AG09319 (cell line): ENCODE measurements around the gene CMTM8.

Experiments used
- DNase-seq: peaks from one replicate; pipeline ENCODE4 v3.0.0-alpha.2; 2010; ENCODE audit warnings: low read depth; ENCODE audit errors: extremely low read depth
- TF ChIP-seq, protein P1 (sequence below): IDR thresholded peaks from 2 replicates; pipeline ENCODE4 v1.5.1; 2011; ENCODE audit warnings: low read depth, mild to moderate bottlenecking, inconsistent platforms, low read length, moderate library complexity

CMTM8 gene

DNA sequence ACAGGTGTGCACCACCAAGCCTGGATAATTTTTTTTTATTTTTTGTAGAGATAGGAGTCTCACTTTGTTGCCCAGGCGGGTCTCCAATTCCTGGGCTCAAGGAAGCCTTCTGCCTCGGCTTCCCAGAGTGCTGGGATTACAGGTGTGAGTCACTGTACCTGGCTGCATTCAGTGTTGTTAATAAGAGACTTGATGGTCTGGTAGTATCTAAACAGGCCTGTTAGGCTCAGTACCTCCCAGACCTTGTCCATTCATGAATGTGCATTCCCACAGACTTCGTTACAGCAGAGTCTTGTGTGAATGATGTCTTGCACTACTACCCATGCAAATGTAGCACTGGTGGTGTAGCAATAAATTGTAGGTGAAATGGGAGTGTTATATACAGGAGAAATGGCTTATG, 17.7 kb downstream of the CMTM8 start:
- no peak for DNase-seq
- TF ChIP-seq, protein P1, sequence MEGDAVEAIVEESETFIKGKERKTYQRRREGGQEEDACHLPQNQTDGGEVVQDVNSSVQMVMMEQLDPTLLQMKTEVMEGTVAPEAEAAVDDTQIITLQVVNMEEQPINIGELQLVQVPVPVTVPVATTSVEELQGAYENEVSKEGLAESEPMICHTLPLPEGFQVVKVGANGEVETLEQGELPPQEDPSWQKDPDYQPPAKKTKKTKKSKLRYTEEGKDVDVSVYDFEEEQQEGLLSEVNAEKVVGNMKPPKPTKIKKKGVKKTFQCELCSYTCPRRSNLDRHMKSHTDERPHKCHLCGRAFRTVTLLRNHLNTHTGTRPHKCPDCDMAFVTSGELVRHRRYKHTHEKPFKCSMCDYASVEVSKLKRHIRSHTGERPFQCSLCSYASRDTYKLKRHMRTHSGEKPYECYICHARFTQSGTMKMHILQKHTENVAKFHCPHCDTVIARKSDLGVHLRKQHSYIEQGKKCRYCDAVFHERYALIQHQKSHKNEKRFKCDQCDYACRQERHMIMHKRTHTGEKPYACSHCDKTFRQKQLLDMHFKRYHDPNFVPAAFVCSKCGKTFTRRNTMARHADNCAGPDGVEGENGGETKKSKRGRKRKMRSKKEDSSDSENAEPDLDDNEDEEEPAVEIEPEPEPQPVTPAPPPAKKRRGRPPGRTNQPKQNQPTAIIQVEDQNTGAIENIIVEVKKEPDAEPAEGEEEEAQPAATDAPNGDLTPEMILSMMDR: no peak

DNA sequence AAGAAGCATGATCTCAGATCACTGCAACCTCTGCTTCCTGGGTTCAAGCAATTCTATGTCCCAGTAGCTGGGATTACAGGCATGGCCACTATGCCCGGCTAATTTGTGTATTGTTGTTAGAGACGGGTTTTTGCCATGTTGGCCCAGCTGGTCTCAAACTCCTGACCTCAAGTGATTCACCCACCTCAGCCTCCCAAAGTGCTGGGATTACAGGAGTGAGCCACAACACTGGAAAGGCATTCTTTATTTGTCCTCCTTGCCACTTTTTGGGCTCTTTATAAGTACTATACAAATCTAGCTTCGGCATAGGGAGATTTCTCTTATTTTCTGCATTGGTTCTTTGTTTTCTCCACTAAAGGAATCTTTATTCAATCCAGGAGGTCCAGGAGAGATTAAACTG, 18.6 kb downstream of the CMTM8 start:
- TF ChIP-seq, protein P1: no peak

GRCh38 chr3:32257641-32258438, 19.4 kb downstream of the CMTM8 start:
- no peak for DNase-seq
- TF ChIP-seq, protein P1: no peak

More for the DNA sequence above, 18.6 kb downstream of the CMTM8 start:
- DNase-seq: no peak

GRCh38 chr3:32258869-32259268, 20.4 kb downstream of the CMTM8 start:
- no peak for DNase-seq
- TF ChIP-seq, protein P1: no peak

GRCh38 chr3:32261545-32261944, 23.1 kb downstream of the CMTM8 start:
- TF ChIP-seq, protein P1: no peak

DNA sequence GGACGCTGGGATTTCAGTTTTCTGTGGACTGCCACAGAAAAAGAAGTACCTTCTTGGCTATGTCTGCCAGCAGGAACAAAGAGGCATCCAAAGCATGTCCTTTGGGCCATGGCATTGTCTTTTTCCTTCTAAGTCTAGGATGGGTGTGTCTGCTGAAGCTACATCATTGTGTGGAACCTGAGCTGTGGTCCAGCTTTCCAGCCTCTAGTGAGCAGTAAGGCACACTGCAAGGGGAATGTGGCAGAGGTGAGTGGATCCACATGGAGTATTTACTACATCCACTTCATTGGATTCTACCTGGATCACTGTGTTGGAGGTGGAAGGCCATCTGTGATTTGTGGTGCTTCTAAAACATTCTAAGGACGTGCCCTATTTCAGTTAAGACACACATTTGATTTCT, 23.7 kb downstream of the CMTM8 start:
- no peak for DNase-seq
- TF ChIP-seq, protein P1: no peak

More at GRCh38 chr3:32261545-32261944, 23.1 kb downstream of the CMTM8 start:
- DNase-seq: no peak

DNA sequence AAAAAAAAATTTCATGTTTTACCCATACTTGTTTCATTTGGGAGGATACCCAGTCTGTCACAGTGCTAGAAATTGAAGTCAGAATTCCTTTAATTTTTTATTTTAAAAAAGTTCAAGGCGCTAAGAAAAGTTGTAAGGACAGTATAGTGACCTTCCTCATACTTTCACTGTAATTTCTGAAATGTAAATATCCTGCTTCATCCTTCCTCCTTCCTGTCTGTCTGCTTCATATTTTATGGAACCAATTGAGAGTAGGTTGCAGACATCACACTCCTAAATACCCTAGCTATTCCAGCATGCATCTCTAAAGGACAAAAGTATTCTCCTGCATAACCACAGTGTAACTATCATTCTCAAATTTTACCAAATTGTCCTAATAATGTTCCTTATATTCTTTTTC, 35.8 kb downstream of the CMTM8 start:
- TF ChIP-seq, protein P1: no peak
- no peak for DNase-seq
